Stimulated activated CD4-positive, alpha-beta T cell treated with anti-CD3 and anti-CD28 coated beads, Interleukin-2, amount 100 ng/mL, for 4 hours (primary cell): Measurements from ENCODE around the gene TOP1.

Source experiments
- DNase-seq: peaks from one replicate; pipeline ENCODE4 v3.0.0-alpha.2; 2020; ENCODE audit warnings: low read depth

The TOP1 gene

DNA sequence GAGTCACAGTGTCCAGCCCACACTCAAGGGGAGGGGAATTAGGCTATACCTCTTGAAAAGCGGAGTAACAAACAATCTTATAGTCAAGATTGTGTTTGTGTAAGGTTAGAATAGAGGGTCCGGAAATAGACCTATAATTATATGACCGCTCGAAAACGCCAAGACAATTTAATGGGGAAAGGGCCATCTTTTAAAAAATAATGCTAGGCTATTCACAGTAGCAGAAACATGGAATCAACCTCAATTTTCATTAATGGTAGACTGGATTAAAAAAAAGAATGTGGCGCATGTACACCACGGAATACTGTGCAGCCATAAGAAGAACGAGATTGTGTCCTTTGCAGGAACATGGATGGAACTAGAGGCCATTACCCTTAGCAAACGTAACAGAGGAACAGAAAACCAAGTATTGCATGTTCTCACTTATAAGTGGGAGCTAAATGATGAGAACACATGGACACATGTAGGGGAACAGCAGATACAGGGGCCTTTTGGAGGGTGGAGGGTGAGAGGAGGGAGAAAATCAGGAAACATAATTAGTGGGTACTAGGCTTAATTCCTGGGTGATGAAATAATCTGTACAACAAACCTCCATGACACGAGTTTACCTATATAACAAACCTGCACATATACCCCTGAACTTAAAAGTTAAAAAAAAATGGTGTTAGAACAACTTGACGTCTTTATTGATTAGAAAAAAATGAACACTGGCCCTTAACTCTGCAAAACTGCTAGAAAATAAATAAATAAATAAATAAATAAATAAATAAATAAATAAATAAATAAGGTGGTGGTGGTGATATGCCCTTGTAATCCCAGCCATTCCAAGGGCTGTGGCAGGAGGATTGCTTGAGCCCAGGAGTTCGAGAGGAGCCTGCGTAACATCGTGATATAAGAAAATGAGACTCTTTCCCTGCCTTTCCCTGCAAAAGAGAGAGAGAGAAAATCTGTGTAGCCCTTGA is 30.3 kb downstream of the TOP1 start:
- DNase-seq, result no peak

DNA sequence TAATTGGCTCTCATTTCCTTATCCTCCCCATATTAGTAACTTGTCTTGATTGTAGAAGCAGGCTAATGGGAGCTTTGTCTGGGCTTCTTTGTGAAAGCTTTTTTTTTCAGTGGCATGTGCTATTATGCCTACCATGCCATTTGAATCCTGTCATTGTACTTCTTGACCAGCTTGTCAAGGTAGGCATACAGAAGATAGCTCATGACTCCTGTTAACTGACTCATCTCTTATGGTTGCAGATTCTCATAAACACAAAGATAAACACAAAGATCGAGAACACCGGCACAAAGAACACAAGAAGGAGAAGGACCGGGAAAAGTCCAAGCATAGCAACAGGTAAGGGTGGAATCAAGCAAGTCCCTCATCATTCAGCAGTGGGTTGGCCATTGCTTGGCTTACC is 32.5 kb downstream of the TOP1 start:
- no peak for DNase-seq

DNA sequence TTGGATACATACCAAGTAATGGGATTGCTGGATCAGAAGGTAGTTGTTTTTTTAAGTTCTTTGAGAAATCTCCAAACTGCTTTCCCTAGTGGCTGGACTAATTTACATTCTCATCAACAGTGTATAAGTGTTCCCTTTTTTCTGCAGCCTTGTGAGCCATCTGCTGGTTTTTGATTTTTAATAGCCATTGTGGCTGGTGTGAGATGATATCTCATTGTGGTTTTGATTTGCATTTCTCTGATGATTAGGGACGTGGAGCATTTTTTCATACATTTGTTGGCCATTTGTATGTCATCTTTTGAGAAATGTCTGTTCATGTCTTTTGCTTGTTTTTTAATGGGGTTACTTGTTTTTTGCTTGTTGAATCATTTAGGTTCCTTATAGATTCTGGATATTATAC is 34.8 kb downstream of the TOP1 start:
- no peak for DNase-seq

DNA sequence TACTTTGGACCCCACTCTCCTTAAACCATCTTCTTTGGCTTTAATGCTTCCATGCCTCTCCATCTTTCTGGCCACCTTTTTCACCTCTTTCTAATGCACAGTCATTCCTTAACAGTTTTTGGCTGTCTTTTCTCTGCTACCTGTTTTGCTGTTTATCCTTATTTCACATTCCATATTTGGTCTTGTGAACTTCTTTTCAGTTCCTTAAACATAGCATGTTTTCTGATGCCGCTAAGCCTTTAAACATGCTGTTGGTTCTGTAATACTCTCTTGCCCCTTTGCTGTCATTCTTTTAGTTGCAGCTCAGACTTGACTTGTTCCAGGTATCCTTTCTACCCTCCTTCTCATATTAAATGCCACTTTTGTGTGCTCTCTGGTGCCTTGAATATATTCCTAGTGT is 35.8 kb downstream of the TOP1 start:
- DNase-seq, result no peak

DNA sequence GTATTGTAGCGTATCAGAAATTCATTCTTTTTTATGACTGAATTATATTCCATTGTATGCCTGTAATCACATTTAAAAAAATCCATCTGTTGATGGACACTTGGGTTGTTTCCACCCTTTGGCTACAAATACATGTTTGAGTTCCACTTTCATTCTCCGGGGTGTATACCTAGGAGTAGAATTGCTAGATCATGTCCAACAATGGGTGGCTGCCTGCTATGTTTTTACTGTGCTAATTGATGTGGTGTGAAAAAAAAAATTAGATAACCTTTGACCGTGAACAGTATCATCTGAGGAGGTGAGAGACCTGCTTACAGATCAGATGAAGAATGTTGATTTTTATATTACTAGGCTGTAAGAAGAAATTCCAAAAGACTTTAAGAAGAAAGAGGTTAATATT is 37.1 kb downstream of the TOP1 start:
- DNase-seq, result no peak

DNA sequence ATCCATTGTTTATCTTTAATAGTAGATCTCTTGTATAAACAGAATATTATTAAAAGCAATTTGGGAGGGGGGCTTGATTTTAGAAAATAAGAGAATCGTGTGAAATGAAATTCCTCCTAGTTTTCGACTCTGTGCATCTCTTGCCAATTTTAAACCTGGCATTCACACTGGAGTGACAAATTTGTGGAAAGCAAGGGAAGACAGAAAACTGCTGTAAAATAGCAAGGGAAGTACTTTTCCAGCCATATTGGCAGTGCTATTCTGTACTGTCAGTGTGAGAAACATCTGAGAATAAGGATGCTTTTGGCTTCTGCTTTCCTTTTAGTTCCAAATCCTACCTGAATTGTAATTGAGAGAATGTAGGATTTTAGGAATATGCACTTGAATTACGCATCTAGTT is 40.2 kb downstream of the TOP1 start:
- DNase-seq, result no peak

DNA sequence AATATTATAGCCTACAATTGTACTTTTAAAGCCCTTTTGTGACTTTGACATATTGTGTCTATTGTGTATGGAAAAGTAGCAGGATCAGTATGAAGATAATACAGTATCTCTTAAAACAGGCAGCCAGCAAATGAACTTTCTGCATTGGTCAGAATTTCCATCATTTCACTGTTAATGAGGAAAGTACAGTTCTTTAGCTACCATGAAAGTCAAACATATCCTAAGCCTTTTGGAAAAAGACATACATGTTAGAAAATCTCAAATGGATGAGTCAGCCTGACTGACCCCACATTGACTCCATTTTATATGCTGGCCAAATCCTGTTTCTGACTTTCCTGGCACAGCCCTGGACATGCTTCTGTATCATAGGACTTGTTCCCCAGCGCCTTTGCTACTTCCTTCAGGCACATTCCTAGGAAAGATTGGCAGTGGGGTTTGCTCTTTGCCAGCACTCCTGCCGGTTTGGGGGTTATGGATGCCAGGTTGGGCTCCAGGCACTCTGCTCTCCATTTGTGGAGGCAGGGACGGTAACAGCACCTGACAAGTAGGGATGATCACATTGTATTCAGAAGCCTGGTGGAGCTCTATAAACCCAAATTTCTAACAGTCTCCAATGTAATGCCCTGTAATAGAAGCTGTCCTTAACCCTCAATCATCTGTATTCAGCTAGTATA is 43.7 kb downstream of the TOP1 start:
- DNase-seq, result no peak

DNA sequence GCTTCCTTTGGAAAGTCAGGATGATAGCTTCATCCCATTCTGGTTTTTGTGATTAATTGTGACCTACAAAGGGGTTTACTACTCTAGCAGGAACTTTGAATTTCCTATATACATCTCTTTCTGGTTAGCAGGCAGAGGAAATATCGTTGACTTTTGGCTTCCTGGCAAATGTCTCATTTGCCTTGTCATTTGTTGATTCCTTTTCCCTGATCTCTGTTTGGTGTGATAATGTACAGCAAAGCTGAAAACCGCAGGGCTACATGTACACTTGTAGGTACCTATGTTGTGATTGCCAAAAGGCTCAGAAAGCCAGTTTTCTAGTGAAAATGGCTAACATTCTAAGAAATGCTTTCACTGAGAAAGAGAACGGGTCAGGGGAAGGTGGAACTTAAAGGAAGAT is 44.3 kb downstream of the TOP1 start:
- no peak for DNase-seq

DNA sequence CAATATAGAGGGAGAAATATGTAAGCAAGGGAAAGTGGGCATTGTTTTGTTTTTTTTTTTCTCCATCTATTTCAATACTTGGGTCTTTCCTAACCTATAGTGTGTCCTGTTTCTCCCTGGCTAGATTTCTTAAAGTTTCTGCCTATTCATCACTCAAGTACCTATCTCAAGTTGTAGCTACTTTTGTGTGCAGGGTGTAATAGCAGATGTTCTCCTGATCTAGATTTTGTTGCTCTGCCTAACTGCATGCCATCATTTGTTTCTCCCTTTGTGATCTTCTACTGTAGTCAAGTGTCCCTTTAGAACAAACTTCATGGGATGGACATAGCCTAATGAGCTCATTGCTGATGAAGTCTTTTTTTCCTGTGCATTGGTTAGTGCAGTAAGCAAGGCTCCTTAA is 45.8 kb downstream of the TOP1 start:
- no peak for DNase-seq

DNA sequence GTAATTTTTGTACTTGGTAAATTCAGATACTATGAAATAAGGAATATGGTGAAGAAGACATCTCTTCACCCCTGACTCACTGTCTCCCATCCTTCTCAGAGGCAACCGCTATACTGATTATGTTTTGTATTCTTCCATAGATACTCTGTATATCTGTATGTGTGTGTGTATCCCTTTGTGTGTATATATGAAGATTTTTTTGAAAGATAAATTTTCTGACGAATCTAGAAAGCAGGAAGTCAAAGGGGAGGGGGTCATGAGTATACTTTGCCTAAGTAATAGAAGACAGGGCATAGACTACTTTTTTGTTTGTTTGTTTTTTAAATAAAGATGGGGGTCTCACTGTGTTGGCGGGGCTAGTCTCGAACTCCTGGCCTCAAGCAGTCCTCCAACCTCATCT is 48.2 kb downstream of the TOP1 start:
- DNase-seq, result no peak

DNA sequence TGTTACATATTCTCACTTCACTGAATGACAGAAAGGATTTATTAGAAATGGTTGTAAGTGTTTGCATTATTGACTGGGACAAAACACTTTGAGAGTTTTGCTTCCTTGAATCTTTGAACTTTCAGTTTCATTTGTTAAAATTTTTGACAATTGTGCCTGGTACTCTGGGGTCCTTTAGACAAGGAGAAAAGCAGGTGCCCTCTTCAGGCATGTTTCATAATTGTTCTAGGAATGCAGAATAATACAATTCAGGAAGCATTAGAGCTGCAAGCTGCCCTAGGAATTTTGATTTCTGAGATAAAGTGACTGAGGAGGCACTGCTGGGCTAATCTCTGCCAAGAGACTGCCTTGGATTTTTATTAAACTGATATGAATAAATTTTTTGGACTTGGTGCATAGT is 49.7 kb downstream of the TOP1 start:
- DNase-seq, result no peak

DNA sequence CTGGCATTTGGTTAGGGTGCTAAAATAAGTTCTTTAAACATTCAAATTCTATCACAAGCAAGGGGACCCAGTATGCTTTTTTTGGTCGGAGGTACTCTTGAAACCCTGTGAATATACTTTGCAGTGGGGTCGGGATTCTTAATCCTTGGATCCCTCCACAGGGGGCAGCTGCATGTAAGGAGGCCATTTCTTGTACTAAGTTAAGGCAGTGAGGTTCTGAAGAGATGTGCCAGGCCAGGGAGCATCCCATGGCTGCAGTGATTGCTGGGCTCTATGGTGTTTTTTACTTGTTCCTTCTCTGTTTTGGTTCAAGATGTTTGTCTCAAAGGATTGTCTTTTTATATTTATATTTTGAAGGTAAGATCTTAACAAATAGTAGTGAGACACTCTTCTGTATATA is 50.4 kb downstream of the TOP1 start:
- DNase-seq, result no peak

DNA sequence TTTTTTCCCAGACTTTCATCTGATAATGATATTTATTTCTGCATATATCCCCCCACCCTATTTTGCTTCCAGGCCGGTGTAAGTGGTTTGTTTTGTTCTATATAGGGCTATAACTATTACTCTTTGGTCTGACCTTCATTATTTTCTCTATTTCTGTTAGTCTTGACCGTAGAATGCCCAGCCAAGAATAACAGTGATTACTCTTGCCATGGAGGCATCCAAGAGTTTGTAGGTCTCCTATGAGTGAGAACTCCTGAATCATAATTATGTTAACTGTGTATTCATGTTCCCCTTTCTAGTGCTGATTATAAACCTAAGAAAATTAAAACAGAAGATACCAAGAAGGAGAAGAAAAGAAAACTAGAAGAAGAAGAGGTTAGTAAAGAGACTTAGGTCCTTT is 52.2 kb downstream of the TOP1 start:
- no peak for DNase-seq

DNA sequence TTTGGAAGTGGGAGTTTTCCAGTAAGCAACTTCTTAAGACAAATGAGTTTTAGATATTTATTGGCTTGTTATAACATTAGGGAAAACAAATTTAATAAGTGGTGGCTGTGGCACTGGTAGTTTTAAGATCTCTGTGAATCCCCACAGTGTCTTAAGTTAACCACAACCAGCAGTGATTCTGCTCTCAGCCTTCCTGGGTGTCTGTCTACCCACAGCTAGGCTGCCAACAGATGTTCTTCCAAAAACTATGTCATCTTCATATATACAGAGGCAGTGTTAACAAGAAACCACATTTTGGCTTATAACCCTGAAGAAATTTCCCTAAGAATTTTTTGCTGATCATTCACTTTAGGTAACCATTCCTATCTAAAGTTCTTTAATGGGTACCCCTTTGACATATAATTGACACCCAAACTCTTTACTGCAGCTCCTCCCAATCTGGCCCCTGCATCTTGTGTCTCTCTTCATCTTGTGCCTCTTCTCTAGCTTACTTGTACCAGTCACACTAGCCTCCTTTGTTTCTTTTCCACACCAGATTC is 52.7 kb downstream of the TOP1 start:
- DNase-seq, result no peak

DNA sequence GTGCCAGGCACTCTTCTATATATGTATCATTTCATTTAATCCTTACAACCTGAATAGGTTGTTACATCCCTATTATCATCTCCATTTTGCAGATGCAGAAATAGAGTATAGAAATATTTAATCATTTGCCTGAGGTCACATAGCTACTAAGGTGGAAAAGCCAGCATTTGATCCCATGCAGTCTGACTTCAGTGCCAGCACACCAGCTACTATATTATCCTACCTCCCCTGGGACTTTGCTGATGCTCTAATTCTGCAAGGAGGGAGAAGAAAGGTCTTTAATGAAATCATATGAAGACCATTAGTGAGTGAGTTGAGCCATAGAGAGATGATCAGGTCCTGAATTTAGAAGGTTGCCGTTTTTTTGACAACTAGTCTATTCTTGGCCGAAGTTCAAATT is 53.7 kb downstream of the TOP1 start:
- DNase-seq, result no peak

DNA sequence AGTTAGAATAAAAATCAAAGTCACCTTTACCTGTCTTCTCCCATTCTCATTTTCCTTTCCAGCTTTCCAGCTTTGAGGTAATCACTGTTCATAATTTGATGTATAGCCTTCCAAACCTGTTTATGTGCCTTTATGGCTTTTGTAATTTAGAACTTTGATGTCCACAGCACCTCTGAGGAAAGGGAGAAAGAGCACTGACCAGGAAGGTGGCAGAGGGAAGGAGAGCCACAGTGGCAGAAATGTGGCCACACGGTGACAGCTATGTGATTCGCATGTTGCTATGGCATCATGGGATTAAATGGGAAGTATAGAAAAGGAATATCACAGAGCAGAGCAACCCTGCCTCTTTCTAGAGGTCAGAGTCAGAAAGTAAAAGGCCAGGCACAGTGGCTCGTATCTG is 57.0 kb downstream of the TOP1 start:
- no peak for DNase-seq

DNA sequence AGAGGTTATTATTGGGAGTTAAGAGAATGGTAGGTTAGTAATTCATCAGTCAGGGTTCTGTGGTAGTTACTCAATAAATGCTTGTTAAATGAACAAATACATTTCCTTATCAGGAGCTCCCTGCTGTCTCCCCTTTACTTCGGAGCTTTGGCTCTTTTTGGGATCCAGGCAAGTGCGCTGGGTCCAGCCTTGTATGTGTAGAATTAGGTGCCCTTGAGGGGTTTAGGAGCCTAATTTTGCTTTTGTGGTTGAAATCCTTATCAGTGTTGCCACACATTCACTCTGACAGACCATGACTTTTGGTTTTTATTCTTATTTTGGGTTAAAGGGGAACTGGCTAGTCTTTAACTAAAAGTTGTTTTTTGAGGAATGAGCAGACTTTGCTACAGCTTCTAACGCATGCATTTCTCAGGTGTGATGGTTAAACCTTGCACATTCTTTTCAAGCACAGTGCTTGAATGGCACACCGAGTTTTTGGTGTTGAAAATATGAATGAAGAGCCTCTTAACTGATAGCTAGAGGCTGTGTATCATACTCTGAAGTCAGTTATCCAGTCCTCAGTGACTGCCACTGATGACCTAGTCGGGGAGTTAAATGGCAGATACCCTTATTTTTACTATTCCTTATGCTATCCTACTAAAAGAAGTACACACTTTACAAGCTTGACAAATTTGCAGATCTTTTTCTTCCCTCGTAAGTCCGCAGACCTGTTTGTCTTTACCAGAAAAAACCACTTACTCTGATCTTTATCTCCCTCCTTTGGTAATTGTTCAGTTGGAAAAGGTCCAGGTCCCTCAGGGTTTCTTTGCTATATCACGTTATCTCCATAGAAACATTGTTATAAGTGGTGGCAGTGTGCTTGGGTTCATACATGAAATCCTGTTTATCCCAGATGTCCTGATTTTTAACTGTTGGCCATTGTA is 58.0 kb downstream of the TOP1 start:
- DNase-seq, result no peak

DNA sequence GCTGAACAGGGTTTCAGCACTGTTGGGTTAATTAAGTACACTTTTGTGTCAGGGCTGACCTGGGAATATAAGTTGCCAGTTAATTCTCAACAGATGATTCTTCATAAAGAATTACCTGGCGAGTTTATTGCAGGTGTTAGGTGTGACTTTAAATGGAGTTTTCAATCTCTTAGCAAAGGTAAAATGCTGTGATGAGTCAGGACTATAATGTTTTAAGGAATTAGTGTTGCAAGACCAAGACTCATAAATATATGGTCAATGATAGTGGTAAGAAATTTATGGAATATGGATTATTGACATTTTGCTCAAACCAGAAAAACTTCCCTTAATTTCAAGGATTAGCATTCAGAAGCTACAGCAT is 58.7 kb downstream of the TOP1 start:
- DNase-seq, result no peak

DNA sequence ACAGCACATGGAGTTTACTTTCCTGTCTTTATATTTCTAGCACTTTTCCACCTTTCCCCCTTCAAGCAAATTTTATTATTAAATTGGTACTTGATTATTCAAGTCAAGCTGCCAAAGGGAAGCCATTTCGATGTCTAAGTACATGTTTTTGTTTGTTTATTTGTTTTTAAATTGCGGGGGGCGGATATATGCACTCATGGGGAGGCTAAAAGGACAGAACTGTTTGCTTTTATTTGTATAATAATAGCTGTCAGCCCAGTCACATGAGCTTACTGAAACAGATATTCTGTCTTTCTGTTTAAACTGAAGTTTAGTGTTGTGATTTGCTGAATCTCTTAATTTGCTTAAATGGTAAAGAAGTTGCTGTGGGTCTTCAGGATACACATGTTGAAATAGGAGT is 59.2 kb downstream of the TOP1 start:
- DNase-seq, result no peak

DNA sequence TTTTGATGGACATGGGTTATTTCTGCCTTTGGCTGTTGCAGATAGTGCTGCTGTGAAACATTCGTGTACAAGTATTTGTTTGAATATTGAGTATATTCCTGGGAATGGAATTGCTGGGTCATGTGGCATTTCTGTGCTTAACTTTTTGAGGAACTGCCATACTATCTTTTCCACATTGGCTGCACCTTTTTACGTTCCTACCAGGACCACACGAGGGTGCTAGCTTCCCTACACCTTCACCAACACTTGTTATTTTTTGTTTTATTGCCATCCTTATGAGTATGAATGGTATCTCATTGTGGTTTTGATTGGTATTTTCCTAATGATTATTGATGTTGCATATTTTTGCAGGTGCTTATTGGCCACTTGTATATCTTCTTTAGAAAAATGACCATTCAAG is 60.9 kb downstream of the TOP1 start:
- no peak for DNase-seq

DNA sequence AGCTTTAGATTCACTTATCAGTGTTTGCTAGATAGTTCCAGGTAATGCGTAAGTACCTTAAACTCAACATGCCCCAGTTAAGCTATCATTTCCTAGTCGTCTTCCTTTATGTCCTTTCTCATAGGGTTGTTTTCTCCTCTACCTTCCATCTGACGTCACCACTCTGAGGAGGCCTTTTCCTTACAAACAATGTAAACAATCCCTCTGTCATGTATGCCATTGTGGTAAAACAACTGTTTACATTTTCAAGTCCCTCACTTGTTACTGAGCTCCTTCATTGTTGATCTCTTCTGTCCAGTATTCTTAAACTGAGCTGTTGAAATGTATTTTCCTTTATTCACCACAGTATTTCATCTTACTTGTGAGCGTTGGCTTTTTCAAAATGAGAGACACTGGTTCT is 63.3 kb downstream of the TOP1 start:
- DNase-seq, result no peak

DNA sequence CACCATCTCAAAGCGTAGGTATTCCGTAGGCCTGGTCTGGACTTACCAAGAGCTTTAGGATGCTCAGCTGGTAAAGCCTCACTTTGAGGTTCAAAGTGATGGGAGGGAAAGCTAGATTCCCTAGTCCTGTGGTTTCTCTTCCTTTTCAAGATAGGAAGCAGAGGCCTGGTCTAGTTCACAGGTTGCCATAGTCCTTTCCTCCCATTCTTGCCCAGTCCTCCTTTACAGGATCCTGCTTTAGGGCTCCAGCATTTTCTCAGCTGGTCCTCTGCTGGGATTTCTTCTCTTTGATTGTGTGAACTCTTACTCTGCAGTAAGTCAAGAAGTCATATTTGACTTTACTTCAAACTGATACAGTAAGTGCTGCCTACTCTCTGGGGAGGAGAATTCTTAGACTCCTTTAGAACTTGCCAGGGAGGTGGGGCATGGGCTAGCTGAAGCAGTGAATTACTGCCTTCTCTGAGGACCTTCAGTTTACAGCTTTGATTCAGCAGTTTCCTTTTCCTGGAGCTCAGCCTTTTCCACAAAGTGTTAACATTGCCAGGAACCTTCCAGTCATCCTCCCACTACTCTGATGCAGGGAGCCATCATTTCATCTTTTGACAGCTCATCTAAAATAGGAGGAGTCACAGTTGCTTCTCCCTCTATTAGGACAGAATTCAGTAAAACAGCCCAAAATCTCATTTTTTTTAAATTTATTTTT is 65.9 kb downstream of the TOP1 start:
- DNase-seq, result peak; percentile 19
